ENCODE data around the gene ACER3.
A peak's percentile ranks its signal among the peaks of the same experiment; 100 is the strongest.
"Not testable (repeated sequence)": the region's sequence is repeated elsewhere in the genome, so short reads cannot be mapped to it uniquely, and the experiment has no call there.

Gene ACER3

DNA sequence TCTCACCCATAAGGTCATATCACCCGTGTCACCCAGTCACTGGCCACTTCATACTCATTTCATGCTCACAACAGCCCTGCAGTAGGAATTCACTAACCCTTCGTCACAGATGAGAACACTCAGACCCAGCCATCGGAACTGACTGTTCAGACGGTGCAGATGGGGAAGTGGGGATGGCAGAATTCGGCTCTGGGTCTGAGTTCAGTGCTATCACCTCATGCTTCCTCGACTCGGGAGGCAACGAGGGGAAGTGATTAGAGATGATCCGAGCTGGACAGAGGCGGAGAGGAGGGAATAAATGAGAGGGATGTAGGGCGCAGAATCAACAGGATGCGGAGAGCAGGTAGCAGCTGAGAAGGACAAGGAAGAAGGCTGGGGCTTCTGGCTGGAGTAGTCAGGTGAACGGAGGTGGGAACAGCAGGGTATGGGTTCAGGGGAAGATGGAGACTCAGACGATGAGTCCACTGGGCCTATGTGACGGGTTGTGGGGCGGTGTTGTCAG lies 178.2 kb downstream of the ACER3 start:
- Histone ChIP-seq H3K9ac (ENCODE audit: low read depth, low read length) (no peak overlapping the region), H3K27ac (ENCODE audit: low read depth, low read length) (no peak overlapping the region), H3K36me3 (ENCODE audit: control insufficient read depth, insufficient read depth, low read length) (no peaks in the 10 kb centered on the region), H3K4me3 (ENCODE audit: low read depth, low read length) (no peak overlapping the region), H3K9me3 (ENCODE audit: control insufficient read depth, insufficient read depth, low read length) (no peaks in the 10 kb centered on the region), H3K4me1 (ENCODE audit: control insufficient read depth, insufficient read depth, low read length) (peaks cover 2% of the 10 kb centered on the region; the same call in 1 of the 2 replicates), H3K27me3 (ENCODE audit: control insufficient read depth, insufficient read depth, low read length) (peaks cover 37% of the 10 kb centered on the region)

DNA sequence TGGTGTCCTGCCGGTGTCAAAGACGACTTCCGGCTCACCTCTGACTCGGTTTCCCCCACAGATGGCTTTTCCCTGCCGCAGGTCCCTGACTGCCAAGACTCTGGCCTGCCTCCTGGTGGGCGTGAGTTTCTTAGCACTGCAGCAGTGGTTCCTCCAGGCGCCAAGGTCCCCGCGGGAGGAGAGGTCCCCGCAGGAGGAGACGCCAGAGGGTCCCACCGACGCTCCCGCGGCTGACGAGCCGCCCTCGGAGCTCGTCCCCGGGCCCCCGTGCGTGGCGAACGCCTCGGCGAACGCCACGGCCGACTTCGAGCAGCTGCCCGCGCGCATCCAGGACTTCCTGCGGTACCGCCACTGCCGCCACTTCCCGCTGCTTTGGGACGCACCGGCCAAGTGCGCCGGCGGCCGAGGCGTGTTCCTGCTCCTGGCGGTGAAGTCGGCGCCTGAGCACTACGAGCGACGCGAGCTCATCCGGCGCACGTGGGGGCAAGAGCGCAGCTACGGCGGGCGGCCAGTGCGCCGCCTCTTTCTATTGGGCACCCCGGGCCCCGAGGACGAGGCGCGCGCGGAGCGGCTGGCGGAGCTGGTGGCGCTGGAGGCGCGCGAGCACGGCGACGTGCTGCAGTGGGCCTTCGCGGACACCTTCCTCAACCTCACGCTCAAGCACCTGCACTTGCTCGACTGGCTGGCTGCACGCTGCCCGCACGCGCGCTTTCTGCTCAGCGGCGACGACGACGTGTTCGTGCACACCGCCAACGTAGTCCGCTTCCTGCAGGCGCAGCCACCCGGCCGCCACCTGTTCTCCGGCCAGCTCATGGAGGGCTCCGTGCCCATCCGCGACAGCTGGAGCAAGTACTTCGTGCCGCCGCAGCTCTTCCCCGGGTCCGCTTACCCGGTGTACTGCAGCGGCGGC lies 179.0 kb downstream of the ACER3 start:
- Histone ChIP-seq H3K9me3 (ENCODE audit: control insufficient read depth, insufficient read depth, low read length) (no peaks in the 10 kb centered on the region), H3K4me1 (ENCODE audit: control insufficient read depth, insufficient read depth, low read length) (no peaks in the 10 kb centered on the region), H3K4me3 (ENCODE audit: low read depth, low read length) (peak overlapping the region; percentile 47; the same call in 1 of the 2 replicates), H3K27me3 (ENCODE audit: control insufficient read depth, insufficient read depth, low read length) (peaks cover 37% of the 10 kb centered on the region), H3K27ac (ENCODE audit: low read depth, low read length) (no peak overlapping the region), H3K9ac (ENCODE audit: low read depth, low read length) (no peak overlapping the region), H3K36me3 (ENCODE audit: control insufficient read depth, insufficient read depth, low read length) (no peaks in the 10 kb centered on the region)

DNA sequence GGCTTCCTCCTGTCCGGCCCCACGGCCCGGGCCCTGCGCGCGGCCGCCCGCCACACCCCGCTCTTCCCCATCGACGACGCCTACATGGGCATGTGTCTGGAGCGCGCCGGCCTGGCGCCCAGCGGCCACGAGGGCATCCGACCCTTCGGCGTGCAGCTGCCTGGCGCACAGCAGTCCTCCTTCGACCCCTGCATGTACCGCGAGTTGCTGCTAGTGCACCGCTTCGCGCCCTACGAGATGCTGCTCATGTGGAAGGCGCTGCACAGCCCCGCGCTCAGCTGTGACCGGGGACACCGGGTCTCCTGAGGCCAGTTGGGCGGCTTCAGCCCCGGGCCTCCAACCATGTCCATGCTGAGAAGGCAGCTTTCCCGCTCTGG lies 179.7 kb downstream of the ACER3 start:
- peaks cover 44% of the 10 kb centered on the region for H3K27me3 ChIP-seq (ENCODE audit: control insufficient read depth, insufficient read depth, low read length)

DNA sequence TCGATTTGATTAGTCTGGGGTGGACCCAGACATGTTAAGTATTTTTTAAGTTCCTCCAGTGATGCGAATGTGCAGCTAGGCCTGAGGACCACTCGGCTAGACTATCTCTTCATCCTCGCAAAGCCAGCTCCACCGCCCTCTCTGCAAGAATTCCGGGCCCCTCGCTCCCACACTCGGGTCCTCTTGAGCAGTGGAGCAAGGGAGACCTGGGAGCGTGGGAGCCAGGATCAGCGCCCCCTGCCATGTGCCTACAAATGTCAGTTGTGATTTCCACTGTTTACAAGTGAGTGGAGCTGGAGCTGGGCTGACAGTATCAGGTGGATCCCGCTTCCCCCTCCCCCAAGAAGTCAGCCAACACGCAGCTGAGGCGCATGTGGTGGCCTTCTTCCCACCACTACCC lies 180.2 kb downstream of the ACER3 start:
- H3K4me1 ChIP-seq (ENCODE audit: control insufficient read depth, insufficient read depth, low read length), result no peaks in the 10 kb centered on the region
- H3K27ac ChIP-seq (ENCODE audit: low read depth, low read length), result no peak overlapping the region
- H3K9me3 ChIP-seq (ENCODE audit: control insufficient read depth, insufficient read depth, low read length), result no peaks in the 10 kb centered on the region
- peaks cover 48% of the 10 kb centered on the region for H3K27me3 ChIP-seq (ENCODE audit: control insufficient read depth, insufficient read depth, low read length)
- H3K4me3 ChIP-seq (ENCODE audit: low read depth, low read length), result no peak overlapping the region
- no peak overlapping the region for H3K9ac ChIP-seq (ENCODE audit: low read depth, low read length)
- no peaks in the 10 kb centered on the region for H3K36me3 ChIP-seq (ENCODE audit: control insufficient read depth, insufficient read depth, low read length)

More for the DNA sequence above, 179.7 kb downstream of the ACER3 start:
- Histone ChIP-seq H3K36me3 (ENCODE audit: control insufficient read depth, insufficient read depth, low read length) (no peaks in the 10 kb centered on the region), H3K4me1 (ENCODE audit: control insufficient read depth, insufficient read depth, low read length) (no peaks in the 10 kb centered on the region), H3K4me3 (ENCODE audit: low read depth, low read length) (no peak overlapping the region), H3K9me3 (ENCODE audit: control insufficient read depth, insufficient read depth, low read length) (no peaks in the 10 kb centered on the region), H3K27ac (ENCODE audit: low read depth, low read length) (no peak overlapping the region), H3K9ac (ENCODE audit: low read depth, low read length) (no peak overlapping the region)

DNA sequence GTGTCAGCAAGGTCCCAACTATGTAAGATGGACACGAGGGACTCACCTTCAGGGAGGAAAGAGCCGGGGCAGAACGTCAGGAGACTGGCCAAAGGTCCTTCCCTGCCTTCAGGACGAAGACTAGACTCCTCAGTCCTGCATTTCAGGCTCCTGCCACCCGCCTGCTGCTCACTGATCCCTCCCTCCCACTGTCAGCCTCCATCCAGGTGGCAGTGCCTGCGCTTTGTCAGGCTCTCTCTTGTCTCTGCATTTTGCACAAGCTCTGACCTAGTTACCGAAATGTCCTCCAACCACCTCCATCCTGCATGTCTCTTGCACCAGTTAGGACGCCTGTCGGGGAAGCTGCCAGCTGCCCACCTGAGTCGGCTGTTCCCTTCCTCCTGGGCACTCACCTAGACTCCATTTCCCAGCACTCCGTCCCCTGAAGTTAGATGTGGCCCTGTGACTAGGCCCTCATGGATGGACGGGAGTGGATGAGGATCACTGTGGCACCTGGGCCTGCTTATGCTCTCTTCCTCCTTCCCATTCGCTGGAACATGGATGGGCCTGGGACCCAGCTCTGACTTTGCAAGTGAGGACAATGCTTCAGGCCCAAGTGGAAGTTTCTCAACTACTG lies 181.5 kb downstream of the ACER3 start:
- Histone ChIP-seq H3K9me3 (ENCODE audit: control insufficient read depth, insufficient read depth, low read length) (no peaks in the 10 kb centered on the region), H3K27ac (ENCODE audit: low read depth, low read length) (no peak overlapping the region), H3K27me3 (ENCODE audit: control insufficient read depth, insufficient read depth, low read length) (peaks cover 48% of the 10 kb centered on the region), H3K4me3 (ENCODE audit: low read depth, low read length) (no peak overlapping the region), H3K36me3 (ENCODE audit: control insufficient read depth, insufficient read depth, low read length) (no peaks in the 10 kb centered on the region), H3K4me1 (ENCODE audit: control insufficient read depth, insufficient read depth, low read length) (peaks cover 4% of the 10 kb centered on the region; the same call in 1 of the 2 replicates), H3K9ac (ENCODE audit: low read depth, low read length) (no peak overlapping the region)

DNA sequence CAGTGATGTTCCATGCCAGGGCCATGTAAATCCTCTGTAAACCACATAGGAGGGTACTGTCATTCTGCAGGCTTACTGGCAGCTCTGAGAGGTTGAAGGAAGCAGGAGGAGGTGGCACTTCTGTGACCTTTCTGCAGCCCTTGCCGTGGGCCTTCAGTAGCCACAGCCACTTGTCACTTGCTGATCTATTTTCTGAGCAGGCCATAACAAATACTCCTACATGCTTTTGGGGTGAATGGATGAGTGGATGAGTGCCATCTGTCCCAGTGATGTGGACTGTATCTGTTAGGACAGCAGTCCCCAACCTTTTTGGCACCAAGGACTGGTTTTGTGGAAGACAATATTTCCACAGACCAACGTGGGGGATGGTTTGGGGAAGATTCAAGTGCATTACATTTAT lies 183.6 kb downstream of the ACER3 start:
- Histone ChIP-seq H3K36me3 (ENCODE audit: control insufficient read depth, insufficient read depth, low read length) (no peaks in the 10 kb centered on the region), H3K4me1 (ENCODE audit: control insufficient read depth, insufficient read depth, low read length) (peaks cover 4% of the 10 kb centered on the region; the same call in 1 of the 2 replicates), H3K4me3 (ENCODE audit: low read depth, low read length) (no peak overlapping the region), H3K9ac (ENCODE audit: low read depth, low read length) (no peak overlapping the region), H3K27ac (ENCODE audit: low read depth, low read length) (no peak overlapping the region), H3K27me3 (ENCODE audit: control insufficient read depth, insufficient read depth, low read length) (peaks cover 37% of the 10 kb centered on the region), H3K9me3 (ENCODE audit: control insufficient read depth, insufficient read depth, low read length) (no peaks in the 10 kb centered on the region)

DNA sequence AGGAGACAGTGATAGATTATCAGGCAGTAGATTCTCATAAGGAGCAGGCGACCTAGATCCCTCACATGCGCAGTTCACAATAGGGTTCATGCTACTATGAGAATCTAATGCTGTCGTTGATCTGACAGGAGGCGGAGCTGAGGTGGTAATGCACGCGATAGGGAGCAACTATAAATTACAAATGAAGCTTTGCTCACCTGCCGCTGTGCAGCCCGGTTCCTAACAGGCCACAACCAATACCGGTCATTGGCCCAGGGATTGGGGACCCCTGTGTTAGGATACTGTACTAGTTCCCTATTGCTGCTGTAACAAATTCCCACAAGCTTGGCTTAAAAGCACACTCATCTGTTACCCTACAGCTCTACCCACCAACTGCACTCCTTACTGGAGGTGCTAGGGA lies 184.2 kb downstream of the ACER3 start:
- Histone ChIP-seq H3K36me3 (ENCODE audit: control insufficient read depth, insufficient read depth, low read length) (no peaks in the 10 kb centered on the region), H3K4me1 (ENCODE audit: control insufficient read depth, insufficient read depth, low read length) (peaks cover 4% of the 10 kb centered on the region; the same call in 1 of the 2 replicates), H3K9me3 (ENCODE audit: control insufficient read depth, insufficient read depth, low read length) (no peaks in the 10 kb centered on the region), H3K27me3 (ENCODE audit: control insufficient read depth, insufficient read depth, low read length) (peaks cover 32% of the 10 kb centered on the region), H3K4me3 (ENCODE audit: low read depth, low read length) (no peak overlapping the region), H3K9ac (ENCODE audit: low read depth, low read length) (no peak overlapping the region), H3K27ac (ENCODE audit: low read depth, low read length) (no peak overlapping the region)

DNA sequence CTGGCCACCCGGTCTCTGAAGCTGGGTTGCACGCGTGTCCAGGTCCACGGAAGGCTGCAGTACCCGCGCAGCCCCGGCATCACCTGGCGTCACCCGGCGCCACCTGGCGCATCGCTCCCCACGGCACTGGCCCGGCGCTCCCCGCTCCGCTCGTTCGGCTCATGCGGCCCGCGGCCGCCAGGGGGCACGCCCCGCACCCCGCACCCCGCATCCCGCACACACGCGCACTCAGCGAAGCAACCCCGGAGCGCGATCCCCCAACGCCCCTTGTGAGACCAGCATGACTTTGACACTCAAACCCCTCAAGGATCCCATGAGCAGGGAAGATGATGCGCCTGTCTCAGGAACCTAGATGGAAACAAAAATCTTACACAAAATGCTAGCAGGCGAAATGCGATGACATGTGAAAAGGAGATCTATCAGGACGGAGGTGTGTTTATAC lies 185.4 kb downstream of the ACER3 start:
- H3K4me3 ChIP-seq (ENCODE audit: low read depth, low read length), result peak overlapping the region; percentile 45
- peaks cover 4% of the 10 kb centered on the region; the same call in 1 of the 2 replicates for H3K4me1 ChIP-seq (ENCODE audit: control insufficient read depth, insufficient read depth, low read length)
- no peaks in the 10 kb centered on the region for H3K36me3 ChIP-seq (ENCODE audit: control insufficient read depth, insufficient read depth, low read length)
- H3K27ac ChIP-seq (ENCODE audit: low read depth, low read length), result no peak overlapping the region
- no peaks in the 10 kb centered on the region for H3K9me3 ChIP-seq (ENCODE audit: control insufficient read depth, insufficient read depth, low read length)
- no peak overlapping the region for H3K9ac ChIP-seq (ENCODE audit: low read depth, low read length)
- H3K27me3 ChIP-seq (ENCODE audit: control insufficient read depth, insufficient read depth, low read length), result peaks cover 20% of the 10 kb centered on the region

DNA sequence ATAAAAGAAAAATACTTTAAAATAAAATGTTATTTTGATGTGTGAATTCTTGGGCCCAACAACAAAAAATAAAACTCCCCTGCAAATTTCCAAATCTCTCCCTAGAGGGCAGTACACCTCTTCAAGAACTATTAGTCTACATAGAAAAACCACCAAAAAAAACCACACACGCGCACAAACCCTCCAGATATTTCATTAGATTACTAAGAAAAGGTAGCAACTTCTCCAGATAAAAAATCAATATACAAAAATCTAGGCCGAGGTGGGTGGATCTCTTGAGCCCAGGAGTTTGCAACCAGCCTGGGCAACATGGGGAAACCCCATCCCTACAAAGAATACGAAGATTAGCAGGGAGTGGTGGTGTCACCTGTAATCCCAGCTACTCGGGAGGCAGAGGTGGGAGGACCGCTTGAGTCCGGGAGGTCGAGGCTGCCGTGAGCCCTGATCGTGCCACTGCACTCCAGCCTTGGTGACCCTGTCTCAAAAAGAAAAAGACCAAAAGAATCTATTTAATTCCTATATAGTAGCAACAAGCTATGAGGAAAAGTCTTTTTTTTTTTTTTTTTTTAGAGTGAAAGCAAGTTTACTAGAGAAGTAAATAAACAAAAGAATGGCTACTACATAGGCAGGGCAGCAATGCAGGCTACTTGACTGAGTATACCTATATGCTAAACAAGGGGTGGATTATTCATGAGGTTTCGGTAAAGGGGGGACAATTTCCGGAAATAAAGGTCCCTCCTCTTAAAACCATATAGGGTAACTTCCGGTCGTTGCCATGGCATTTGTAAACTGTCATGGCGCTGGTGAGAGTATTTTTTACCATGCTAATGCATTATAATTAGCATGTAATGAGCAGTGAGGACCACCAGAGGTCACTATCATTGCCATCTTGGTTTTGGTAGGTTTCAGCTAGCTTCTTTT lies 186.5 kb downstream of the ACER3 start:
- H3K27me3 ChIP-seq (ENCODE audit: control insufficient read depth, insufficient read depth, low read length), result peaks cover 11% of the 10 kb centered on the region
- H3K9me3 ChIP-seq (ENCODE audit: control insufficient read depth, insufficient read depth, low read length), result no peaks in the 10 kb centered on the region
- peaks cover 4% of the 10 kb centered on the region; the same call in 1 of the 2 replicates for H3K4me1 ChIP-seq (ENCODE audit: control insufficient read depth, insufficient read depth, low read length)
- H3K27ac ChIP-seq (ENCODE audit: low read depth, low read length), result peak overlapping the region; percentile 43
- H3K36me3 ChIP-seq (ENCODE audit: control insufficient read depth, insufficient read depth, low read length), result no peaks in the 10 kb centered on the region
- peak overlapping the region; percentile 37 for H3K4me3 ChIP-seq (ENCODE audit: low read depth, low read length)
- no peak overlapping the region for H3K9ac ChIP-seq (ENCODE audit: low read depth, low read length)

DNA sequence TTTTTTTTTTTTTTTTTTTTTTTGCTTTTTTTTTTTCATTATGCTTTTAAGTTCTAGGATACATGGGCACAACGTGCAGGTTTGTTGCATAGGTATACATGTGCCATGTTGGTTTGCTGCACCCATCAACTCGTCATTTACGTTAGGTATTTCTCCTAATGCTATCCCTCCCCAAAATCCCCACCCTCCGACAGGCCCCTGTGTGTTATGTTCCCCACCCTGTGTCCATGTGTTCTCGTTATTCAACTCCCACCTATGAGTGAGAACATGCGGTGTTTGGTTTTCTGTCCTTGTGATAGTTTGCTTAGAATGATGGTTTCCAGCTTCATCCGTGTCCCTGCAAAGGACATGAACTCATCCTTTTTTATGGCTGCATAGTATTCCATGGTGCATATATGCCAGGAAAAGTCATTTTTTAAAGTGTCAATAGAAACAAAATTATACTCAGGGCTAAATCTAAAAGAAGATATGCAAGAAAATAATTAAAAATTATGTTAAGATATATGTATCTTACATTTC lies 187.3 kb downstream of the ACER3 start:
- H3K4me3 ChIP-seq (ENCODE audit: low read depth, low read length); H3K27ac ChIP-seq (ENCODE audit: low read depth, low read length); H3K9me3 ChIP-seq (ENCODE audit: control insufficient read depth, insufficient read depth, low read length); H3K9ac ChIP-seq (ENCODE audit: low read depth, low read length); H3K36me3 ChIP-seq (ENCODE audit: control insufficient read depth, insufficient read depth, low read length); H3K4me1 ChIP-seq (ENCODE audit: control insufficient read depth, insufficient read depth, low read length): not testable (repeated sequence)
- peaks cover 11% of the 10 kb centered on the region for H3K27me3 ChIP-seq (ENCODE audit: control insufficient read depth, insufficient read depth, low read length)
